HG03097 (cell line): ENCODE results near the gene MBD6.
"Not testable (repeated sequence)": the region's sequence is repeated elsewhere in the genome, so short reads cannot be mapped to it uniquely, and the experiment has no call there.

Experiments
- ATAC-seq: cut with Tn5 transposase; IDR thresholded peaks from one replicate; pipeline ENCODE4 v1.9.1; 2021; ENCODE audit not compliant: unreplicated experiment, low FRiP score

Gene MBD6

DNA sequence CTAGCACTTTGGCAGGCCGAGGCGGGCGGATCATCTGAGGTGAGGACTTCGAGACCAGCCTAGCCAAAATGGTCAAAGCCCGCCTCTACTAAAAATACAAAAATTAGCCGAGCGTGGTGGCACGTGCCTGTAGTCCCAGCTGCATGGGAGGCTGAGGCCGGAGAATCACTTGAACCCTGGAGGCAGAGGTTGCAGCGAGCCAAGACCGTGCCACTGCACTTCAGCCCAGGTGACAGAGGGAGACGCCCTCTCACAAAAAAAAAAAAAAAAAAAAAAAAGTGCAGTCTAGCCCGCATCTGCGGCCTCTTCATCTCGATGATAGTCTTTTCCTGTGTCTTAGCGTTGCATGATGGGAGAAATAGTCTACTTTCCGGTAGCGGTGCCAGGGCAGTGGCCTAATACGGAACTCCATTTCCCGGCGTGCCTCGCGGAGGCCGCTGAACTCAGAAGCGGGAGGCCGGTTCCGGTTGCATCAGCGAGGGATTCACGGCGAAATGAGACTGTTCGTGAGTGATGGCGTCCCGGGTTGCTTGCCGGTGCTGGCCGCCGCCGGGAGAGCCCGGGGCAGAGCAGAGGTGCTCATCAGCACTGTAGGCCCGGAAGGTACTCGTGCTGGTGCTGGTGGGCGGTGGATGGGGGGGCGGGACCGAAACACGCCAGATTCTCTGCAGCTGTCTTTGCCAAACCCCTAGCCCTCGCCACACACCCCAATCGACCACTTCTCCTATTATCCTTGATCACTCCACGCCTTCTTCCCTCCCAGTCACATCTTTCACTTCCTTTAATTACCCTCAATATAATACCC lies 34.8 kb upstream of the MBD6 start, which contains the start of gene MARS1:
Gene MARS1 (plus strand): TSS at position 472 of the 805 bp plus-strand sequence. CDS start 23 bp downstream, at position 495.
- peak; percentile 97 for ATAC-seq

DNA sequence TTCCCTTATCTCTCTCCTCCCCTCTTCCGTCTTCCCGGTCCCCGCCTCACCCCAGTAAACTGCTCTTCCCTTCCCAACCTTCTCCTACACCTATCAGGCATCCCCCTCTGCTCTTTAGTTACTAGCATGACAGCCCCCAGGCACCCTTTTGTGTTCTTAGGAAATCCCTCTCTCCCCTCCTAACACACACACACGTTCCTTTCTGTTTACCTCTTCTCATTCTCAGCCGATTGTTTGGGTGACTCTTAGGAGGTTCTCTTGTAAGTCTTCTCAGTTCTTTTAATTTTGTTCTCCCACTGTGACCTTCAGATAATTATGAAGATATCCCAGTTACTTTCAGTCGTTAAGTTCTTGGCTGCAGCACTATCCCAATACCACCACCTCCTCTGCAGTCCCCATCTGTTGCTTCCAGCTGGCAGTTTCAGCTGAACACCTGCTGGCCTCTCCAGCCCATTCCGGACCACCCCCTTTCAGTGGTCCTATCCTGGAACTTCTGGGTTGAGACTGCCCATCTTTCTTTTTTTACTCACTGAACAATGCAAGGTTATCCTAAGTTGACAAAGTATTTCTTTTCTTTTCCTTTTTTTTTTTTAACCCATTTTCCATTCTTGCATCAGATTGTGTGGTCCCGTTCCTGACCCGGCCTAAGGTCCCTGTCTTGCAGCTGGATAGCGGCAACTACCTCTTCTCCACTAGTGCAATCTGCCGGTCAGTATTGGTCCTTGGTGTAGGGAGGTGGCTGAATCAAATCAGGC lies 34.0 kb upstream of the MBD6 start:
- ATAC-seq, result no peak

DNA sequence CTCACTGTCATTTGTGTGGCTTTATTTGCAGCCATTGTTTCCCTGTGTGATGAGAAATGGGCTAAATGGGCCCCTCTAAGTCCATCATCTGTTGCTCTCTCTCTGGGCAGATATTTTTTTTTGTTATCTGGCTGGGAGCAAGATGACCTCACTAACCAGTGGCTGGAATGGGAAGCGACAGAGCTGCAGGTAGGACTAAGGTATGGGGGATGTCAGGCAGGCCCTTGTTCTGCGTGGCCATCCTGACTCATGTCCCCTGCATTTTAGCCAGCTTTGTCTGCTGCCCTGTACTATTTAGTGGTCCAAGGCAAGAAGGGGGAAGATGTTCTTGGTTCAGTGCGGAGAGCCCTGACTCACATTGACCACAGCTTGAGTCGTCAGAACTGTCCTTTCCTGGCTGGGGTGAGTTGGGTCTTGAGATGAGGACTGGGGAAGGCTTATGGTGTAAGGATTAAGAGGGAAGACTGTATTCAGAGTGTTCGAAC lies 33.4 kb upstream of the MBD6 start:
- ATAC-seq, result no peak

DNA sequence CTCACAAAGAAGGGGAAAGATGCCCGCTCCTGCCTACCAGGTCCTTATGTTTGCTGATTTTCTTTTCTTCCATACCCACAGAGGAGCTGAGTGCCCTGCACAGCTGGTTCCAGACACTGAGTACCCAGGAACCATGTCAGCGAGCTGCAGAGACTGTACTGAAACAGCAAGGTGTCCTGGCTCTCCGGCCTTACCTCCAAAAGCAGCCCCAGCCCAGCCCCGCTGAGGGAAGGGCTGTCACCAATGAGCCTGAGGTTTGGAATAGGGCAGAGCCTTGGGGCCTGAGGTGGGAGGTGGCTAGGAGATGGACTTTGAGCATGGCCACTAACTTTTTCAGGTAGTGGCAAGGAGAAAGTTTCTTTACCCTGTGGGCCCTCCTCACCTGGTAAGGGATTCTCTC lies 32.5 kb upstream of the MBD6 start:
- no peak for ATAC-seq

DNA sequence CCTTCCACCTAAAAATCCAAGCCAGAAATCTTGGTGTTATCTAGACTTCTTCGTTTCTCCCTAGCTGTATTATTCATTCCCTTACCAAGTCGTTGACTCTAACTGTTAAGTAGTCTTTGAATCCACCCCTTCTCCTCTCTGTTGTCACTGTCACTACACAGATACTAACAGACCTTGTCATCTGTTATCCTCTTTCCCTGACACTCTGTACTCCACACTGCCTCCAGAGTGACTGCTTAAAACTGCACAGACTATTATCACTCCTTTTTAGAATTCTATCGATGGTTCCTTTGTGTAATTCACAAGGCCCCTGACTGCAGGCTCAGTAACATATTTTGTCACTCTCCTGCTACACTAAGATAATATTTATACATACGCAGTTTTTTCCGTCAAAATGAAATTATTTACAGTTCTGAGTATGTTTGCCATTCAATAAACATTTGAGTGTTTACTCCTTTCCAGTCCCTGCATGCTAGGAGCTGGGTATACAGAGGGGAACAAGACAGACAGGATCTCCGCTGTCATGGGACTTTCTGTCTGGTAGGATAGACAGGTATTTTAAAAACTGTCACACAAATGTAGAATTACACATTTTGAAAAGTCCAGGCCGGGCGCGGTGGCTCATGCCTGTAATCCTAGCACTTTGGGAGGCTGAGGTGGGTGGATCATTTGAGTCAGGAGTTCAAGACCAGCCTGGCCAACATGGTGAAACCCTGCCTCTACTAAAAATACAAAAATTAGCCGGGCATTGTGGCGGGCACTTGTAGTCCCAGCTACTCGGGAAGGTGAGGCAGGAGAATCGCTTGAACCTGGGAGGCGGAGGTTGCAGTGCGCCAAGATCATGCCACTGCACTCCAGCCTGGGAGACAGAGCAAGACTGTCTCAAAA lies 31.0 kb upstream of the MBD6 start:
- ATAC-seq, result no peak

DNA sequence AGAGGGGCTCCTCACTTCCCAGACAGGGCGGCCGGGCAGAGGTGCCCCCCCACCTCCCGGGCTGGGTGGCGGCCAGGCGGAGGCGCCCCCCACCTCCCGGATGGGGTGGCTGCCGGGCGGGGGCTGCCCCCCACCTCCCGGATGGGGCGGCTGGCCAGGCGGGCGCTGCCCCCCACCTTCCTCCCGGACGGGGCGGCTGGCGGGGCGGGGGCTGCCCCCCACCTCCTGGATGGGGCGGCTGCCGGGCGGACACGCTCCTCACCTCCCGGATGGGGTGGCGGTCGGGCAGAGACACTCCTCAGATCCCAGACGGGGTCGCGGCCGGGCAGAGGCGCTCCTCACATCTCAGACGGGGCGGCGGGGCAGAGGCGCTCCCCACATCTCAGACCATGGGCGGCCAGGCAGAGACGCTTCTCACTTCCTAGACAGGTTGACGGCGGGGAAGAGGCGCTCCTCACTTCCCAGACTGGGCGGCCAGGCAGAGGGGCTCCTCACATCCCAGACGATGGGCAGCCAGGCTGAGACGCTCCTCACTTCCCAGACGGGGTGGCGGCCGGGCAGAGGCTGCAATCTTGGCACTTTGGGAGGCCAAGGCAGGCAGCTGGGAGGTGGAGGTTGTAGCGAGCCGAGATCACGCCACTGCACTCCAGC lies 27.4 kb upstream of the MBD6 start:
- ATAC-seq, result not testable (repeated sequence)

DNA sequence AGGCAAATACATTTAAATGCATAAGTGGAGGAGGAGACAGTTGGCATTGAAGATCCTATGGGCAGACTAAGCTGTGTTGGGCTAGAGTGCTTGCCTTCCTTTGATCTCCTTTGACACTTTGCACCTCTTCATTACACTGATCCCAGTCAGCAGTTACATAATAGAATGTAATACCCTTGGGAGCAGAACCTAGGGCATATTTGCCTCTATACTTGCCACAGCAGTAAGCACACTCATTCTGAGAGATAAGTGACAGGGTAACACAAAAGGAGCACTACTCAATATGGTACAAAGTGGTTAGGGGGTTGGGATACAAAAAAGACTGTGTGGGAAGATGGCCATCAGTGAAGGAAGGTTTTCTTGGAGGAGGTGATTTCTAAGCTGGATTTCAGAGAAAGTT lies 25.8 kb upstream of the MBD6 start:
- ATAC-seq, result no peak

DNA sequence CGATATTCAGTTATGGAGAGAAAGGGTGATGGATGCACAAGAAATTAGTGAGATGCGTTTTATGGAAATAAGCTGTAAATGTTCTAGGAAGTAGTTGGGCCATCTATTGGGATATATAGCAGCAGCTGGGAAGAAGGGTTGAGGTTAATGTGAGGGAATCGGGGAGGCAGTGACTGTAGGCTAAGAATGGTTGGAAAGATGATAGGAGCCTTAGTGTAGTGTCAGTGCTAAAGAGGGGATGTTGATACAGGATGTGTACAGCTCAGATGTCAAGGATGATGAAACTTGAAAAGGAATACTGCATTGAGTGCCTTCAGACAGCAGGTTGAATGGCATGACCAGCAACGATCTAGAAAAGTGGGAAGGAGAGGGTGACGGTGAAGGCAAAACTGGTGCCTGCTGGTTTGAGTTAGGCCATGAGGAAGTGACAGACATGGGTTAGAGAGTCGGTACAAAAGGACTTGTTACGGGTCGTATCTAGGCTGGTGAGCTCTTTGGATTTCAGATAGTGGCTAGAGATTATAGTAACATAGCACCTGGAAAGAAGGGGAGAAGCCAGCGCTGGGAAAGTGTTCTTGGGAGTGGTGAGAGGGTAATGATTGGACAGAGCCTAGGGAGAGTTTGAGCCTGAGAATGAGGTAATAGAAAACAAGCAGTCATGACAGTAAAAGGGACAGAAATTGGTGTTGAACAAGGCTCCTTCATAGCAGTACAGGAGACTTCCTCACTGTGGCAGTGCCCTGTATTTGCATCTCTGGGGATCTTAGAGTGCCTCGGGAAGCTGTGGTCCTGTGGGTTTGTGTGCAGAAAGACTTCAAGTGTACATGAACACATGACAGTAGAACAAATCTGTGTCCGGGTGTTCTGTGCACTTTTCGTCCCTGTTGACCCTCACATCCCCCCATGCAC lies 25.1 kb upstream of the MBD6 start:
- no peak for ATAC-seq

DNA sequence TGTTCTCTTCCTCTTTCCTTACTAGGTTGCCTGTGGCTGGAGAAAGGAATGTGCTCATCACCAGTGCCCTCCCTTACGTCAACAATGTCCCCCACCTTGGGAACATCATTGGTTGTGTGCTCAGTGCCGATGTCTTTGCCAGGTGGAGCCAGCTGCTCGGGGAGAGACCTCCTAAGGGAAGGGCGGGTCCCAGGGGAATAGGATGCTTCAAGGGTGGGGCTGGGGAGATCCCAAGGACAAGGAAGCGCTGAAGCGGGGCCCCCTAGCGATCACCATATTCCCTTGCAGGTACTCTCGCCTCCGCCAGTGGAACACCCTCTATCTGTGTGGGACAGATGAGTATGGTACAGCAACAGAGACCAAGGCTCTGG lies 24.5 kb upstream of the MBD6 start:
- ATAC-seq, result no peak

DNA sequence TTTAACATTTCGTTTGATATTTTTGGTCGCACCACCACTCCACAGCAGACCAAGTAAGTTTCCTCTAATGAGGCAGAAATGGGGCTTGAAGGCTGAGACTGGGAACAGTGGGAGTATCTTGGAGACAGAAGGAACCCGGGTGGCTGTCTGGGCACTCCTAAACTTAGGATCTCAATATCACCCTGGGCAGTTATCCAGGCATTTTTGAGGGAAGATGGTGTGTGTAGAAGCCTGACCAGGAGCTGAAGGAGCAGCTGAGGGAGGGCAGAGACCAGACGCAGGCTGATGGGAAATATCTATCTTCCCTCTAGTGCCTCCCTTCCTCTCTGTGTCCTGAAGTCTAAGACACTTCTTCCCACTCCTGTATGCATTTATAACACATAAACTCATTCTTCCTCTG lies 24.1 kb upstream of the MBD6 start:
- no peak for ATAC-seq

DNA sequence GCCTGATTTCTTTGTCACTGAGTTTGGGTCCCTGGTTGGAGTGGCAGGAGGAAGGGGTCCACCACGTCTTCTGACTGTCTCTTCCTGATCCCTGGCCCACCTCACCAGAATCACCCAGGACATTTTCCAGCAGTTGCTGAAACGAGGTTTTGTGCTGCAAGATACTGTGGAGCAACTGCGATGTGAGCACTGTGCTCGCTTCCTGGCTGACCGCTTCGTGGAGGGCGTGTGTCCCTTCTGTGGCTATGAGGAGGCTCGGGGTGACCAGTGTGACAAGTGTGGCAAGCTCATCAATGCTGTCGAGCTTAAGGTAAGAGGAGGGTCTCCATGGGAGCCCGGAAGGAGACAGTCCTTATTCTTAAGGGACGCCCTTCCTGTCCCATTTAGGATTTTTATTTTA lies 22.4 kb upstream of the MBD6 start:
- ATAC-seq, result no peak

DNA sequence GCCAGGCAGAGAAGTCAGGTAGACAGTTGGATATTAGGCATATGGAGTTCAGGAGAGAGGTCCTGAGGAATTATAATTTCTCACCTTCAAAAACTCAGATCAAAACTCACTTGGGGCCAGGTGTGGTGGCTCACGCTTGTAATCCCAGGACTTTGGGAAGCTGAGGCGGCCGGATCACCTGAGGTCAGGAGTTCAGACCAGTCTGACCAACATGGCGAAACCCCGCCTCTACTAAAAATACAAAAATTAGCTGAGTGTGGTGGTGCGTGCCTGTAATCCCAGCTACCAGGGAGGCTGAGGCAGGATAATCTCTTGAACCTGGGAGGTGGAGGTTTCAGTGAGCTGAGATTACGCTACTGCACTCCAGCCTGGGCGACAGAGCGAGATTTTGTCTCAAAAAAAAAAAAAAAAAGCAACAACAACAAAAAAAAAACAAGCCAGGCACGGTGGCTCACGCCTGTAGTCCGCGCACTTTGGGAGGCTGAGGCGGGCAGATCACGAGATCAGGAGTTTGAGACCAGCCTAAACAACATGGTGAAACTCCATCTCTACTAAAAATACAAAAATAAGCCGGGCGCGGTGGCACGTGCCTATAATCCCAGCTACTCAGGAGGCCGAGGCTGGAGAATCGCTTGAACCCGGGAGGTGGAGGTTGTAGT lies 20.2 kb upstream of the MBD6 start:
- ATAC-seq, result not testable (repeated sequence)

DNA sequence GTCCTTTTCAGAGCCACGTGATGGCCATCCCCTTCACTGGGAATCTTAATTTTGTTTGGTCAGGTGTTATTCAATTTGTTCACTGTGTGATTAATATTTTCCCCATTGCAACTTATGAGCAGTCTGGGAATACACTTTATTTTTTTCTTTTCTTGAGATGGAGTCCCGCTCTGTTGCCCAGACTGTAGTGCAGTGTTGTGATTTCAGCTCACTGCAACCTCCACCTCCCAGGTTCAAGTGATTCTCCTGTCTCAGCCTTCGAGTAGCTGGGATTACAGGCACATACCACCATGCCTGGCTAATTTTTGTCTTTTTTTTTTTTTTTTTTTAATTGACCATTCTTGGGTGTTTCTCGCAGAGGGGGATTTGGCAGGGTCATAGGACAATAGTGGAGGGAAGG lies 16.1 kb upstream of the MBD6 start:
- ATAC-seq, result not testable (repeated sequence)

DNA sequence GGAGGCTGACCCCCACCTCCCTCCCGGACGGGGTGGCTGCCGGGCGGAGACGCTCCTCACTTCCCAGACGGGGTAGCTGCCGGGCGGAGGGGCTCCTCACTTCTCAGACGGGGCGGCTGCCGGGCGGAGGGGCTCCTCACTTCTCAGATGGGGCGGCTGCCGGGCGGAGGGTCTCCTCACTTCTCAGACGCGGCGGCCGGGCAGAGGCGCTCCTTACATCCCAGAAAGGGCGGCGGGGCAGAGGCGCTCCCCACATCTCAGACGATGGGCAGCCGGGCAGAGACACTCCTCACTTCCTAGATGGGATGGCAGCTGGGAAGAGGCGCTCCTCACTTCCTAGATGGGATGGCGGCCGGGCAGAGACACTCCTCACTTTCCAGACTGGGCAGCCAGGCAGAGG lies 14.8 kb upstream of the MBD6 start:
- not testable (repeated sequence) for ATAC-seq

DNA sequence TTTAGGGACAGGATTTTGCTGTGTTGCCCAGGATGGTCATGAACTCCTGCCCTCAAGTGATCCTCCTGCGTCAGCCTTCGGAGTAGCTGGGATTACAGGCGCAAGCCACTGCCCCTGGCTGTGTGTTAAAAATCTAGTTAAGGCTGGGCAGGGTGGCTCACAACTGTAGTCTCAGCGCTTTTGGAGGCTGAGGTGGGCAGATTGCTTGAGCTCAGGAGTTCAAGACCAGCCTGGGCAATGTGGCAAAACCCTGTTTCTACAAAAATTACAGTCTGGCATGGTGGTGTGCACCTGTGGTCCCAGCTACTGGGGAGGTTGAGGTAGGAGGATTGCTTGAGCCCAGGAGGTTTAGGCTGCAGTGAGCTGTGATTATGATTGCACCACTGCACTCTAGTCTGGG lies 11.5 kb upstream of the MBD6 start:
- ATAC-seq, result no peak

DNA sequence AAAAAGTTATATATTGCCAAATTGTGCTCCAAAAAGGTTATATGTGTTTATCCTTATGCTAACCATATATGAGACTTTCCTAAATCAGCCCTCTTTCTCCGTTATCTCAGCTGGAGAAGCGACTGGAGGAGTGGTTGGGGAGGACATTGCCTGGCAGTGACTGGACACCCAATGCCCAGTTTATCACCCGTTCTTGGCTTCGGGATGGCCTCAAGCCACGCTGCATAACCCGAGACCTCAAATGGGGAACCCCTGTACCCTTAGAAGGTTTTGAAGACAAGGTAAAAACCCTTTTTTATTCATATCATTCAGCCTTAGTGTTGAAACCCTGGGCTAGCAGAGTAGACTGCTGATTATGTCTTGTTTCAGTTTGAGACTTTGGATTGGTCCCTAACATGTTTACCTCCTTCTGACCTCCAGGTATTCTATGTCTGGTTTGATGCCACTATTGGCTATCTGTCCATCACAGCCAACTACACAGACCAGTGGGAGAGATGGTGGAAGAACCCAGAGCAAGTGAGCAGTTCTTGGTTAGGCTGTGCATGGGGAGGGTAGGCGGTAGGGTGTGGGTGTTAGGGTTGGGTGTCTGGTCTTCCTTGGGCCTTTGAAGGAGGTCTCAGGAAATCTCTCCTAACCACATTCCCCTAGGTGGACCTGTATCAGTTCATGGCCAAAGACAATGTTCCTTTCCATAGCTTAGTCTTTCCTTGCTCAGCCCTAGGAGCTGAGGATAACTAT lies 10.9 kb upstream of the MBD6 start:
- no peak for ATAC-seq

DNA sequence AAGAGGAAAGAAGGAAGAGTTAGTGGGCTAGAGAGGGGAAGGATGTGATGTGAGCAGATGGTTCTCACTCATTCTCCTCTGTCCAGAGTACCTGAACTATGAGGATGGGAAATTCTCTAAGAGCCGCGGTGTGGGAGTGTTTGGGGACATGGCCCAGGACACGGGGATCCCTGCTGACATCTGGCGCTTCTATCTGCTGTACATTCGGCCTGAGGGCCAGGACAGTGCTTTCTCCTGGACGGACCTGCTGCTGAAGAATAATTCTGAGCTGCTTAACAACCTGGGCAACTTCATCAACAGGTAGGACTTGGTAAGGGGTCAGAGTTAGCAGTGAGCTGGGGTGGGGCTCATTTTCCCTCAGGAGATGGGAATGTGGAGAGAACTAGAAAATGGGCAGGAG lies 10.0 kb upstream of the MBD6 start:
- ATAC-seq, result no peak

DNA sequence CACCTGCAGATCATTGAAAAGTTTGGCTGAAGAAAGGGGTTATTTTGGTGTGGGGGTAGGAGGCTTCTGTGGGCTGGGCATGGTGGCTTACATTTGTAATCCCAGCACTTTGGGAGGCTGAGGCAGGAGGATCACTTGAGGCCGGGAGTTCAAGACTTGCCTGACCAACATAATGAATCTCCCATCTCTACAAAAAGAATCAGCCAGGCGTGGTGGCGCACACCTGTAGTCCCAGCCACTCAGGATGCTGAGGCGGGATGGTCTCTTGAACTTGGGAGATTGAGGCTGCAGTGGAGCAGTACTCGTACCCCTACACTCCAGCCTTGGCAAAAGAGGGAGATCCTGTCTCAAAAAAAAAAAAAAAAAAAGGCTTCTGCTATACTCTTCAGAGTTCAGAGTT lies 9.4 kb upstream of the MBD6 start:
- ATAC-seq, result no peak
